ENCODE data around the gene TAPT1. TPM values are rescaled to one million over a fixed set of nuclear protein-coding genes. Genes with fewer than 3 reads are reported as not detected.

TAPT1 gene
- total RNA-seq, 1 experiment from 2014 or later: 11.1 TPM

DNA sequence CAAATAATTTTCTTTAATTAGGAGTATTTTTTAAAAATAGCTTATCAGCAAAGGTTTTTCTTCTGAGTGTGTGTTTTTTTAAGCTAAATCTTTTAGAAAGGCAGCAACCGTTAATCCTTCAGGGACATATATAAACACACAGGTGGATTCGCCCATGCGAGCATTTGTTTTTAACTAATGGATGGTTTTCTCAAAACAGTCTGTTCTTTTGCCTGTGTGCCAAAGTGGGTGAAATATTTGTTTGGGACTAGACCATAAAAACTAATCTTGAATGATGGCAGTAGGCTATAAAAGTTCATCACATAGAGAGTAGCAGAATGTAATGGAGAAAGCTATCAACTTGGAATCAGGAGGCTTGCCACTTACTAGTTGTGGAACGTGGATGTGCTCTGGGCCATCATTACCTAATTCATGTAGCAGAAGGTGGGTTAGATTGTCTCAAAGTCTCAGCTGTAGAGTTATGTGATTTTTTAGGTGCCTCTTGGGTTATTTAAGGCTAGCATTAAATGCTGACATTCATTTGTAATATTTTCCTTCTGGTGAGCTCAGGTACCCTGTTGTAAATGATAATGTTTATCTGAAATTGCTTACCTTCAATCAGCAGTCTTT is 7.4 kb upstream of the TAPT1 start:
- H3K9me3 ChIP-seq (ENCODE audit: control insufficient read depth, low read depth, low read length): no peaks in the 10 kb centered on the region
- no peak overlapping the region for H2BK15ac ChIP-seq (ENCODE audit: low read depth, low read length)
- no peak overlapping the region for H3K4ac ChIP-seq (ENCODE audit: low read depth, low read length)
- no peak overlapping the region for H2BK12ac ChIP-seq (ENCODE audit: insufficient read length, low read depth, low read length)
- no peak overlapping the region for H3K9ac ChIP-seq (ENCODE audit: extremely low read depth, insufficient read length, low read length)
- Mint-ChIP-seq H3K36me3 (ENCODE audit: insufficient read depth in 1 of 3, low read depth in 3 of 3) (no peaks in the 10 kb centered on the region), H3K27me3 (ENCODE audit: low read depth) (no peaks in the 10 kb centered on the region), H3K27ac (no peak overlapping the region), H3K4me1 (peaks cover 11 to 17% of the 10 kb centered on the region in 2 experiments), H3K4me3 (no peak overlapping the region), H3K9me3 (no peaks in the 10 kb centered on the region)
- H3K27me3 ChIP-seq (ENCODE audit: insufficient read depth, low read length): no peaks in the 10 kb centered on the region
- TF ChIP-seq, protein P1, sequence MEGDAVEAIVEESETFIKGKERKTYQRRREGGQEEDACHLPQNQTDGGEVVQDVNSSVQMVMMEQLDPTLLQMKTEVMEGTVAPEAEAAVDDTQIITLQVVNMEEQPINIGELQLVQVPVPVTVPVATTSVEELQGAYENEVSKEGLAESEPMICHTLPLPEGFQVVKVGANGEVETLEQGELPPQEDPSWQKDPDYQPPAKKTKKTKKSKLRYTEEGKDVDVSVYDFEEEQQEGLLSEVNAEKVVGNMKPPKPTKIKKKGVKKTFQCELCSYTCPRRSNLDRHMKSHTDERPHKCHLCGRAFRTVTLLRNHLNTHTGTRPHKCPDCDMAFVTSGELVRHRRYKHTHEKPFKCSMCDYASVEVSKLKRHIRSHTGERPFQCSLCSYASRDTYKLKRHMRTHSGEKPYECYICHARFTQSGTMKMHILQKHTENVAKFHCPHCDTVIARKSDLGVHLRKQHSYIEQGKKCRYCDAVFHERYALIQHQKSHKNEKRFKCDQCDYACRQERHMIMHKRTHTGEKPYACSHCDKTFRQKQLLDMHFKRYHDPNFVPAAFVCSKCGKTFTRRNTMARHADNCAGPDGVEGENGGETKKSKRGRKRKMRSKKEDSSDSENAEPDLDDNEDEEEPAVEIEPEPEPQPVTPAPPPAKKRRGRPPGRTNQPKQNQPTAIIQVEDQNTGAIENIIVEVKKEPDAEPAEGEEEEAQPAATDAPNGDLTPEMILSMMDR (conservative IDR thresholded peaks at IDR 0.05): no peak
- no peaks in the 10 kb centered on the region for H4K20me1 ChIP-seq (ENCODE audit: control insufficient read depth, insufficient read depth, insufficient read length)
- H3K27ac ChIP-seq (ENCODE audit: insufficient read length, low read depth, low read length): no peak overlapping the region
- H3K4me2 ChIP-seq (ENCODE audit: insufficient read depth, insufficient read length, low read length): no peak overlapping the region
- no peak overlapping the region for H2BK120ac ChIP-seq (ENCODE audit: low read depth, low read length, poor library complexity, severe bottlenecking)
- no peak overlapping the region for H3K56ac ChIP-seq (ENCODE audit: insufficient read length, low read depth, low read length)
- no peak overlapping the region for H4K91ac ChIP-seq (ENCODE audit: insufficient read length, low read depth, low read length)
- H3K79me1 ChIP-seq (ENCODE audit: insufficient read depth, low read depth, low read length, poor library complexity, severe bottlenecking): no peaks in the 10 kb centered on the region
- no peak overlapping the region for H4K8ac ChIP-seq (replicated peaks; ENCODE audit: insufficient read length, low read depth, low read length)
- no peak overlapping the region for H3K14ac ChIP-seq (ENCODE audit: insufficient read depth, low read length)
- no peak overlapping the region for H2BK20ac ChIP-seq (ENCODE audit: low read depth, low read length, poor library complexity, severe bottlenecking)
- no peaks in the 10 kb centered on the region for H3K23me2 ChIP-seq (ENCODE audit: insufficient read length, low read depth, low read length, poor library complexity, severe bottlenecking)
- H2BK5ac ChIP-seq (ENCODE audit: insufficient read length, low read length): no peak overlapping the region
- no peak overlapping the region for H3K18ac ChIP-seq (ENCODE audit: insufficient read length, low read depth, low read length)
- peaks cover 5% of the 10 kb centered on the region; the same call in 1 of the 2 replicates for H3K4me1 ChIP-seq (ENCODE audit: insufficient read depth, low read length)
- no peaks in the 10 kb centered on the region for H3K79me2 ChIP-seq (ENCODE audit: insufficient read depth, low read length)
- H3T11ph ChIP-seq (ENCODE audit: low read length): no peak overlapping the region
- no peak overlapping the region for H3K23ac ChIP-seq (ENCODE audit: insufficient read length, low read depth, low read length)
- no peak overlapping the region for H2AK5ac ChIP-seq (ENCODE audit: insufficient read length, low read length)
- no peak for DNase-seq
- WGBS (ENCODE audit: extremely low coverage, insufficient read length, low lambda C conversion rate): no CpG with 5 or more reads among the region's 4 CpGs
- no peak overlapping the region for H2AFZ ChIP-seq (ENCODE audit: low read length)
- H4K5ac ChIP-seq (ENCODE audit: insufficient read length, low read depth, low read length): no peak overlapping the region
